ENCODE results near the gene ACBD6.

GRCh38 chr1:180282401-180283044, 219.9 kb downstream of the ACBD6 start:
- TF ChIP-seq CTCF (IDR thresholded peaks at IDR 0.05) (no peak), EZH2 (IDR thresholded peaks at IDR 0.05; ENCODE audit: borderline replicate concordance, insufficient read depth, low read depth, low read length, poor library complexity, severe bottlenecking) (no peak)

Data from B cell (primary cell).